PC-9 (cell line): ENCODE results near the gene PTPRCAP.

Experiments used
- CTCF ChIP-seq: fragments of 200-600 bp; sonication (generic); conservative IDR thresholded peaks from 2 replicates; pipeline ENCODE4 v1.6.1; 2017; ENCODE audit warnings: mixed run types, antibody characterized with exemption, mild to moderate bottlenecking, moderate library complexity
- EZH2 ChIP-seq: fragments of 200-600 bp; sonication (generic); IDR thresholded peaks from 2 replicates; pipeline ENCODE4 v1.8.0; 2017; ENCODE audit warnings: antibody characterized with exemption, low read depth

- peak; percentile 48; the same call in 1 of the 2 replicates for TF ChIP-seq CTCF
- no peak for TF ChIP-seq EZH2
These were observed 31.5 kb upstream of the PTPRCAP start, which contains the start of gene TMEM134 for GRCh38 chr11:67468759-67469507.
